DND-41 (cell line): Measurements from ENCODE around the gene A2M.

Experiments
- ATAC-seq: fragments of 200-7000 bp; cut with Tn5 transposase; 3 replicates; pipeline ENCODE4 v1.9.1; 2021; ENCODE audit warnings: low read depth; ENCODE audit not compliant: insufficient read depth
- DNase-seq: peaks from one replicate; pipeline ENCODE4 v3.0.0-alpha.2; 2020
- H2AFZ ChIP-seq: 2 replicates; pipeline ENCODE4 v1.6.0; 2012; ENCODE audit warnings: low read depth, low read length
- H3K27ac ChIP-seq: 2 replicates; pipeline ENCODE4 v1.5.1; 2012; ENCODE audit warnings: low read length, inconsistent platforms
- H3K27me3 ChIP-seq: fragments of 200-600 bp; sonication (generic); 2 replicates; pipeline ENCODE4 v1.6.0; 2012; ENCODE audit warnings: low read length, mild to moderate bottlenecking, inconsistent platforms; ENCODE audit not compliant: insufficient read depth, poor library complexity
- H3K36me3 ChIP-seq: 2 replicates; pipeline ENCODE4 v1.5.1; 2012; ENCODE audit warnings: low read length, inconsistent platforms; ENCODE audit not compliant: insufficient read depth
- H3K4me1 ChIP-seq: 2 replicates; pipeline ENCODE4 v1.5.1; 2012; ENCODE audit warnings: mild to moderate bottlenecking, low read length; ENCODE audit not compliant: insufficient read depth
- H3K4me2 ChIP-seq: 2 replicates; pipeline ENCODE4 v1.6.0; 2012; ENCODE audit warnings: mild to moderate bottlenecking, moderate library complexity, low read length, inconsistent platforms; ENCODE audit not compliant: insufficient read depth
- H3K4me3 ChIP-seq, 2 experiments: fragments of 200-600 bp in 1 of 2; shearing (Covaris generic) in 1 of 2; 2 replicates each; pipeline ENCODE4 v1.5.1; 2012 to 2016; ENCODE audit warnings: inconsistent platforms in 2 of 2, low read length in 2 of 2, mild to moderate bottlenecking in 2 of 2, low read depth in 1 of 2, moderate library complexity in 1 of 2
- H3K79me2 ChIP-seq: 2 replicates; pipeline ENCODE4 v1.6.0; 2012; ENCODE audit warnings: low read length, inconsistent platforms; ENCODE audit not compliant: insufficient read depth
- H3K9ac ChIP-seq: 2 replicates; pipeline ENCODE4 v1.6.0; 2012; ENCODE audit warnings: low read depth, mild to moderate bottlenecking, inconsistent platforms, low read length, moderate library complexity
- H3K9me3 ChIP-seq: 2 replicates; pipeline ENCODE4 v1.5.1; 2012; ENCODE audit warnings: low read length, moderate library complexity, mild to moderate bottlenecking, inconsistent platforms; ENCODE audit not compliant: insufficient read depth, severe bottlenecking
- H4K20me1 ChIP-seq: 2 replicates; pipeline ENCODE4 v1.6.0; 2012; ENCODE audit warnings: low read length; ENCODE audit not compliant: insufficient read depth
- EZH2 ChIP-seq: IDR thresholded peaks from 3 replicates; pipeline ENCODE4 v1.6.1; 2012; ENCODE audit warnings: borderline replicate concordance, low read depth, mild to moderate bottlenecking, moderate library complexity, low read length, inconsistent platforms; ENCODE audit not compliant: severe bottlenecking
- TF ChIP-seq, protein P1 (sequence below): IDR thresholded peaks from 2 replicates; pipeline ENCODE4 v1.5.1; 2012; ENCODE audit warnings: borderline replicate concordance, low read length, moderate library complexity, mild to moderate bottlenecking; ENCODE audit not compliant: poor library complexity, severe bottlenecking; ENCODE audit errors: extremely low read depth

A2M gene

DNA sequence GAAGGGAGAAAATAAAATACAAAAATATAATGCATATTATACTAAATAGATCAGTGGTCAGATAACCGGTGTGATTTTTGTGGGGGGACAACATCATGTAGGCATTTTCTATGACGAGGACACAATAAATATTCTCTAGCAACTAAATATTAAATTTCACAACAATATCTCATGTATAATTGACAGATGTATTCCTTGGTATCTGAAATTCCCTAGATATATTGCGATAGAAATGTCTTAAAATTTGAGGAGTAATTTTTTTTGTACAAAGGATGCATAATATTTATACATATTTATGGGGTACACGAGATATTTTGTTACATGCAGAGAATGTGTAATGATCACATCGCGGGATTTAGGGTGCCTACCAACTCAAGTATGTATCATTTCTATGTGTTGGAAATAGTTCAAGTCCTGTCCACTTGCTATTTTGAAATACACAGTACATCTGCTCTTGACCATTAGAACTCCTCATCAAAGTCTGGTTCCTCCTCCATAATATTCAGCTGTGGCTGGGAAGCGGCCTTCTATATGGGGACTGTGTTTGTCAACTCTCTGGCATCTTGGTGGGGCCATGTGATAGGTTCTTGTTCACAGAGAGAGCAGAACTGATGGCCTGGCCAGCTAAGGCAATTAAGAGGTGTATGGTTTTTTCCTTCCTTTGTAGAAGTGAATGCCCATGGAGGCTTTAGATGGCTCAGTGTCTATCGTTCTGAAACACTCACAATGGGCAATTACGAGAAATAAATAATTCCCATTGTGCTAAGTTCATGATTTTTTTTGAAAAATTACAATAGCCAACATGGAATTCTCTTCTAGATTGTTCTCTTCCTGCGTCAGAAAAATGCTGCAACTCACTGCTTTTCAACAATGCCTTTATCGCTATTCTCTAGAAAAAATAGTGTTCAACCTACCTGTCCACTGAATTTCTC is 8.8 kb downstream of the A2M start:
- Histone ChIP-seq H3K9ac (no peak overlapping the region), H3K4me3 (no peak overlapping the region), H3K36me3 (no peaks in the 10 kb centered on the region), H3K79me2 (no peaks in the 10 kb centered on the region), H3K9me3 (no peaks in the 10 kb centered on the region), H3K4me1 (no peaks in the 10 kb centered on the region), H2AFZ (no peak overlapping the region), H3K27me3 (peaks cover 8% of the 10 kb centered on the region), H4K20me1 (no peaks in the 10 kb centered on the region), H3K27ac (no peak overlapping the region), H3K4me2 (no peak overlapping the region)
- ATAC-seq, result no peak
- no peak for DNase-seq
- TF ChIP-seq EZH2, result no peak
- TF ChIP-seq, protein P1, sequence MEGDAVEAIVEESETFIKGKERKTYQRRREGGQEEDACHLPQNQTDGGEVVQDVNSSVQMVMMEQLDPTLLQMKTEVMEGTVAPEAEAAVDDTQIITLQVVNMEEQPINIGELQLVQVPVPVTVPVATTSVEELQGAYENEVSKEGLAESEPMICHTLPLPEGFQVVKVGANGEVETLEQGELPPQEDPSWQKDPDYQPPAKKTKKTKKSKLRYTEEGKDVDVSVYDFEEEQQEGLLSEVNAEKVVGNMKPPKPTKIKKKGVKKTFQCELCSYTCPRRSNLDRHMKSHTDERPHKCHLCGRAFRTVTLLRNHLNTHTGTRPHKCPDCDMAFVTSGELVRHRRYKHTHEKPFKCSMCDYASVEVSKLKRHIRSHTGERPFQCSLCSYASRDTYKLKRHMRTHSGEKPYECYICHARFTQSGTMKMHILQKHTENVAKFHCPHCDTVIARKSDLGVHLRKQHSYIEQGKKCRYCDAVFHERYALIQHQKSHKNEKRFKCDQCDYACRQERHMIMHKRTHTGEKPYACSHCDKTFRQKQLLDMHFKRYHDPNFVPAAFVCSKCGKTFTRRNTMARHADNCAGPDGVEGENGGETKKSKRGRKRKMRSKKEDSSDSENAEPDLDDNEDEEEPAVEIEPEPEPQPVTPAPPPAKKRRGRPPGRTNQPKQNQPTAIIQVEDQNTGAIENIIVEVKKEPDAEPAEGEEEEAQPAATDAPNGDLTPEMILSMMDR, result no peak

GRCh38 chr12:9106067-9106466 is 9.7 kb downstream of the A2M start:
- Histone ChIP-seq H3K4me1 (no peaks in the 10 kb centered on the region), H4K20me1 (no peaks in the 10 kb centered on the region), H3K9ac (no peak overlapping the region), H3K4me3 (no peak overlapping the region), H3K36me3 (no peaks in the 10 kb centered on the region), H3K4me2 (no peak overlapping the region), H3K27me3 (peaks cover 8% of the 10 kb centered on the region), H3K79me2 (no peaks in the 10 kb centered on the region), H2AFZ (no peak overlapping the region), H3K9me3 (no peaks in the 10 kb centered on the region), H3K27ac (no peak overlapping the region)
- TF ChIP-seq, protein P1, result no peak
- TF ChIP-seq EZH2, result no peak
- DNase-seq (no peak), ATAC-seq (no peak)

DNA sequence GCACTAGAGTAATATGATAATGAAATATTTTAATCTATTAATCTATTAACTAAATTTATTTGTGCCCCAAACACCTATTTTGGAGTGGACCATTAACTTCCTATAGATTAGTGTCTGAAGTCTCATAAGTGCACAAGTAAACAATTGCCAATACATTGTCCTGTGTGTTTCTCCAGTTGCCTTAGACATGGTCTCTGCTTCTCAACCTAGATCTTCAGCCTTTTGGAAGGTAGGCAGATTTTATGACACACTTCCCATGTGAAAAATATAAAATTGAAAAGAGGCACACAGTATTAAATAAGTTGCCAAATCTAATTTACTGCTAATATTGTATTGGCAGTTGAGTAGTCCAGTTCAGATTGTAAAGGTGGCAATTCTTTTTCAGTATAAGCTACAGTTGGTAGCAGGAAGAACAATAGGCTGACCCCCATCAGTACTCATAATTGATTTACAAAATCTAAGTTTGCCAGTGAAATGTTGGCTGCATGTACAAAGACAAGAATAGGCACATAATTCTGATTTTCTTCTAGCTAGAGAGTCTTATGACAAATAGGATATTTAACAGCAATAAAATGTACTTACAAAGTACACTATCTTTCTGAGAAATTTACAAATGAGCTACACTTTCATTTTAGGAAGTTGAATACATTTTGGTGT is 10.8 kb downstream of the A2M start:
- Histone ChIP-seq H3K4me1 (no peaks in the 10 kb centered on the region), H3K4me3 (no peak overlapping the region), H3K27ac (no peak overlapping the region), H3K9me3 (no peaks in the 10 kb centered on the region), H3K36me3 (no peaks in the 10 kb centered on the region), H3K4me2 (no peak overlapping the region), H3K79me2 (no peaks in the 10 kb centered on the region), H3K9ac (no peak overlapping the region), H2AFZ (no peak overlapping the region), H4K20me1 (no peaks in the 10 kb centered on the region), H3K27me3 (peaks cover 8% of the 10 kb centered on the region)
- TF ChIP-seq, protein P1, result no peak
- TF ChIP-seq EZH2, result no peak
- DNase-seq, result no peak
- ATAC-seq, result no peak
